Endothelial cell of umbilical vein (primary cell): ENCODE results near the gene LENG9. TPM values are rescaled to one million over a fixed set of nuclear protein-coding genes. Genes with fewer than 3 reads are reported as not detected.

Experiments used
- BruUV-seq: library from RNA; stranded (reverse); fragments of 400-500 nt; replicated peaks from 2 replicates; lab custom pipeline; 2021; lab: Mats Ljungman, UMichigan
- CTCF ChIA-PET: fragments of 300-600, 350-600 bp; sonication (Branson Sonifier 250); formaldehyde crosslinking; loops from one replicate; lab custom pipeline; 2021; ENCODE audit warnings: antibody characterized with exemption, inconsistent platforms; lab: Charles Lee
- POLR2A ChIA-PET: fragments of 300-600, 350-600 bp; sonication (Branson Sonifier 250); formaldehyde crosslinking; loops from one replicate; lab custom pipeline; 2021; ENCODE audit warnings: antibody characterized with exemption, inconsistent platforms; lab: Charles Lee
- DNase-seq: peaks from one replicate; pipeline ENCODE4 v3.0.0-alpha.2; 2011; ENCODE audit warnings: low read depth, low spot score
- FAIRE-seq: peaks from 2 replicates; lab custom pipeline; 2011; peaks lifted over from hg19 to GRCh38; lab: Jason Lieb, UNC
- H2AFZ ChIP-seq: 2 replicates; pipeline ENCODE4 v1.6.0; 2012; ENCODE audit warnings: low read depth, low read length, control low read depth, inconsistent platforms
- H3K27ac ChIP-seq: 2 replicates; pipeline ENCODE4 v1.5.1; 2011; ENCODE audit warnings: low read depth, mild to moderate bottlenecking, control low read depth, low read length, moderate library complexity; ENCODE audit not compliant: insufficient read depth
- H3K27me3 ChIP-seq, 2 experiments: 2 replicates each; pipeline versions ENCODE4 v1.6.0 to v1.6.1; 2011; ENCODE audit warnings: low read length in 2 of 2, mixed read lengths in 1 of 2; ENCODE audit not compliant: control insufficient read depth in 2 of 2, insufficient read depth in 2 of 2
- H3K36me3 ChIP-seq, 2 experiments: 2 replicates in 1 of 2; 3 replicates in 1 of 2; pipeline ENCODE4 v1.5.1; 2011; ENCODE audit warnings: low read length in 2 of 2, mild to moderate bottlenecking in 1 of 2, moderate library complexity in 1 of 2; ENCODE audit not compliant: control insufficient read depth in 2 of 2, insufficient read depth in 2 of 2; ENCODE audit errors: extremely low read depth in 1 of 2
- H3K4me1 ChIP-seq: 3 replicates; pipeline ENCODE4 v1.5.1; 2011; ENCODE audit warnings: mild to moderate bottlenecking, low read length; ENCODE audit not compliant: control insufficient read depth, insufficient read depth; ENCODE audit errors: extremely low read depth
- H3K4me2 ChIP-seq: 2 replicates; pipeline ENCODE4 v1.6.1; 2011; ENCODE audit warnings: low read length, control low read depth, mixed read lengths; ENCODE audit not compliant: insufficient read depth
- H3K4me3 ChIP-seq, 3 experiments: fragments of 200-600 bp in 1 of 3; sonication (generic), shearing (Covaris generic) in 1 of 3; replicated peaks in 1 of 3; 2 replicates each; pipeline ENCODE4 v1.5.1; 2011 to 2016; ENCODE audit warnings: control low read depth in 3 of 3, low read length in 3 of 3, mild to moderate bottlenecking in 2 of 3, inconsistent platforms in 1 of 3, low read depth in 1 of 3, moderate library complexity in 1 of 3; ENCODE audit not compliant: insufficient read depth in 1 of 3
- H3K79me2 ChIP-seq: 2 replicates; pipeline ENCODE4 v1.6.0; 2012; ENCODE audit warnings: low read length, inconsistent platforms; ENCODE audit not compliant: control insufficient read depth, insufficient read depth
- H3K9ac ChIP-seq: replicated peaks from 2 replicates; pipeline ENCODE3; 2011; ENCODE audit warnings: low read length, control low read depth; ENCODE audit not compliant: insufficient read depth; ENCODE audit errors: extremely low read depth
- H3K9me1 ChIP-seq: replicated peaks from 3 replicates; pipeline ENCODE4 v1.6.0; 2011; ENCODE audit warnings: mild to moderate bottlenecking, low read length; ENCODE audit not compliant: control insufficient read depth, insufficient read depth; ENCODE audit errors: extremely low read depth
- H3K9me3 ChIP-seq: replicated peaks from 2 replicates; pipeline ENCODE4 v1.5.1; 2012; ENCODE audit warnings: low read length, inconsistent platforms; ENCODE audit not compliant: control insufficient read depth, insufficient read depth
- H4K20me1 ChIP-seq: replicated peaks from 2 replicates; pipeline ENCODE3; 2011; ENCODE audit warnings: mild to moderate bottlenecking, low read length; ENCODE audit not compliant: control insufficient read depth, insufficient read depth; ENCODE audit errors: extremely low read depth
- EZH2 ChIP-seq: IDR thresholded peaks from 2 replicates; pipeline ENCODE4 v1.6.1; 2012; ENCODE audit warnings: borderline replicate concordance, low read depth, mild to moderate bottlenecking, moderate library complexity, low read length, inconsistent platforms; ENCODE audit not compliant: severe bottlenecking
- FOS ChIP-seq: IDR thresholded peaks from 2 replicates; pipeline ENCODE4 v1.6.1; 2011; ENCODE audit warnings: mild to moderate bottlenecking, low read length, moderate library complexity, borderline replicate concordance; ENCODE audit not compliant: insufficient read depth
- GATA2 ChIP-seq: IDR thresholded peaks from 2 replicates; pipeline ENCODE4 v1.7.0; 2011; ENCODE audit warnings: low read depth, mild to moderate bottlenecking, moderate library complexity, mixed read lengths, low read length; ENCODE audit not compliant: insufficient read length, insufficient read depth
- JUN ChIP-seq: IDR thresholded peaks from 2 replicates; pipeline ENCODE4 v1.6.1; 2011; ENCODE audit warnings: borderline replicate concordance, low read depth; ENCODE audit not compliant: insufficient read length, insufficient read depth
- MYC ChIP-seq: IDR thresholded peaks from one replicate; pipeline ENCODE4 v1.6.1; 2011; ENCODE audit warnings: mild to moderate bottlenecking, low read depth, low read length
- POLR2A ChIP-seq: IDR thresholded peaks from 2 replicates; pipeline ENCODE4 v1.6.1; 2012; ENCODE audit warnings: low read depth, mild to moderate bottlenecking, control low read depth, low read length
- POLR2AphosphoS5 ChIP-seq: IDR thresholded peaks from 2 replicates; pipeline ENCODE4 v1.6.1; 2012; ENCODE audit warnings: low read depth, mild to moderate bottlenecking, control low read depth, low read length, moderate library complexity; ENCODE audit not compliant: insufficient read depth
- dilution Hi-C: fragments of 300-500 bp; cut with MboI; formaldehyde crosslinking; loops from one replicate; pipeline ENCODE4 v1.15.0; 2019; ENCODE audit warnings: low sequenced_read_pairs; ENCODE audit not compliant: extremely low pct_ligation_motif_present
- intact Hi-C: fragments of 100-400 bp; cut with micrococcal nuclease; formaldehyde crosslinking; loops from one replicate; pipeline ENCODE4 v1.10.0; 2022
- polyA plus RNA-seq, 4 experiments: library from polyadenylated mRNA; depleted of rRNA in 3 of 4; stranded (reverse) in 3 of 4; unstranded in 1 of 4; fragments of >200 nt; gene quantifications; 2 replicates each; pipeline versions ENCODE4 v1.2.1 to v1.2.3, GENCODE V29; 2011 to 2012; ENCODE audit warnings: missing spikeins in 1 of 4
- total RNA-seq: library from RNA; stranded (reverse); gene quantifications from 2 replicates; pipeline ENCODE4 v1.2.3, GENCODE V29; 2021
- TF ChIP-seq, protein P1 (sequence below): IDR thresholded peaks from 2 replicates; pipeline ENCODE4 v1.6.1; 2011; ENCODE audit not compliant: insufficient read depth, insufficient read length
- TF ChIP-seq, protein P2 (sequence below), 2 donors: IDR thresholded peaks; 1 replicate in 1 of 2; 2 replicates in 1 of 2; pipeline ENCODE4 v1.5.1; 2011; ENCODE audit warnings: low read length in 2 of 2, mild to moderate bottlenecking in 2 of 2, moderate library complexity in 2 of 2, control low read depth in 1 of 2, inconsistent platforms in 1 of 2, low read depth in 1 of 2; ENCODE audit not compliant: insufficient read depth in 1 of 2; ENCODE audit errors: extremely low read depth in 1 of 2

The LENG9 gene
- total and polyA plus RNA-seq, 2 donors (not counting 3 experiments of a cell fraction or from before 2014, with no cell fraction given) = 0.97 to 2.8 TPM

DNA sequence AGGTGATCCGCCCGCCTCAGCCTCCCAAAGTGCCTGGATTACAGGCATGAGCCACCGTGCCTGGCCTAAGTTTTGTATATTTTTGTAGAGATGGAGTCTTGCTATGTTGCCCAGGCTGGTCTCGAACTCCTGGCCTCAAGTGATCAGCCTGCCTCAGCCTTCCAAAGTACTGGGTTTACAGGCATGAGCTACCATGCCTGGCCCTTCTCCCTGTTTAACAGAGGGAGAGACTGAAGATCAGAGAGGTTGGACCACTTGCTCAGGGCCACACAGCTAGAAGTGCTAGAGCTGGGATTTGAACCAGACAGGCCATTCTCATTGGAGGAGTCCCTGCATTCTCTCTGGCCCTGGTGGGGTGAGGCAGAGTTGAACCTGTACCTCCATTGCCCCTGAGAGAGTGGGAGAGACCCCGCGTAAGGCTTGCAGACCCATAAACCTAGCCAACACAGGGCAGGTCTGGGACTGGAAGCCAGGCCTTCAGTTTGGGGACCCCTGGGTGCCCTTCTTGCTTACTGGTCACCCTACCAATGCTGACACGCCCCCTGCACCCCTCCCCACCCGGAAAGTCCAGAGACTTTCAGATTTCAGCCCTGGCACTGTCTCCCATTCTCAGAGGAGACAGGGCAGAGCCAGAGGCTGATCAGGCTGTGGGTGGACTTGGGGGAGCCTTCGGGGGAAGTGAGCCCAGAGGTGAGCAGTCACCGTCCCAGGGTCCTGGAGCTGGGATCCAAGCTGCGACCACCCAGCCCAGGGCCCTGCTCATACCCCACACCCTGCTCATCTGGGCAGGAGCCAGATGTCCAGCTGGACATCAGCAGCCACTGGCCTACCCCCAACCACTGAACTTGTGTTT lies 35.0 kb downstream of the LENG9 start:
- Histone ChIP-seq H3K4me2 (no peak overlapping the region), H3K27me3 (peaks cover 0 to 2% of the 10 kb centered on the region in 2 experiments), H3K9ac (no peak overlapping the region), H3K36me3 (no peaks in the 10 kb centered on the region), H3K27ac (no peak overlapping the region), H3K79me2 (no peaks in the 10 kb centered on the region), H3K9me3 (no peaks in the 10 kb centered on the region), H4K20me1 (no peaks in the 10 kb centered on the region), H3K4me1 (no peaks in the 10 kb centered on the region), H3K4me3 (no peak overlapping the region), H3K9me1 (no peaks in the 10 kb centered on the region), H2AFZ (no peak overlapping the region)
- no peak for FAIRE-seq
- dilution Hi-C loops (no loop called here), intact Hi-C loops (no loop called here)
- ChIA-PET POLR2A (no interaction called here), CTCF (interaction anchor here (4.1 kb wide), 1 partner anchor 10 kb away, joined by 21 read pairs; no protein-coding TSS in a partner anchor)
- BruUV-seq = no TSS peak
- DNase-seq = no peak
- TF ChIP-seq EZH2 (no peak), POLR2A (no peak)

DNA sequence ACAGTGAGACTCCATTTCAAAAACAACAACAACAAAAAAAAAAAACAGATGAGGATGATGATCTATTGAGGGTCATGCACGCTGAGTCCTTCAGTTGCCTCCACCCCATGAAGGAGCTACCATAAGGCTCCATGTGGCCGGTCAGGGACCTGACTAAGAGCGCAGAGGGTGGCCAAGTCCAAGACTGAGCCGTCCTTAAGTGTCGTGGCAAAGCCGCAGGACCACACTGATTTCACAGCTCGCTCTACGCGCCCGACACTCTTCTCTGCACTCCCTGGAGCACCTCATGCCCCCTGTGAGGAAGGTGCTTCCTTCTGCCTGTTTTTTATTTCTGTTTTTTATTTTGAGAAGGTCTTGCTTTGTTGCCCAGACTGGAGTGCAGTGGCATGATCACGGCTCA lies 36.0 kb downstream of the LENG9 start:
- H3K27ac ChIP-seq = no peak overlapping the region
- FAIRE-seq = no peak
- no peaks in the 10 kb centered on the region for H3K4me1 ChIP-seq
- H2AFZ ChIP-seq = no peak overlapping the region
- ChIA-PET POLR2A (no interaction called here), CTCF (interaction anchor here (4.1 kb wide), 1 partner anchor 11 kb away, joined by 21 read pairs; no protein-coding TSS in a partner anchor)
- H3K9me1 ChIP-seq = no peaks in the 10 kb centered on the region
- H3K4me2 ChIP-seq = no peak overlapping the region
- peaks cover 0 to 2% of the 10 kb centered on the region in 2 experiments for H3K27me3 ChIP-seq
- H3K36me3 ChIP-seq = no peaks in the 10 kb centered on the region
- DNase-seq = no peak
- H3K79me2 ChIP-seq = no peaks in the 10 kb centered on the region
- H3K9ac ChIP-seq = no peak overlapping the region
- intact Hi-C loops = no loop called here
- dilution Hi-C loops = no loop called here
- H3K4me3 ChIP-seq = no peak overlapping the region
- TF ChIP-seq POLR2AphosphoS5 (no peak), GATA2 (no peak), JUN (no peak), FOS (no peak), MYC (no peak), POLR2A (no peak), EZH2 (no peak)
- TF ChIP-seq, protein P1, sequence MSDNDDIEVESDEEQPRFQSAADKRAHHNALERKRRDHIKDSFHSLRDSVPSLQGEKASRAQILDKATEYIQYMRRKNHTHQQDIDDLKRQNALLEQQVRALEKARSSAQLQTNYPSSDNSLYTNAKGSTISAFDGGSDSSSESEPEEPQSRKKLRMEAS = no peak
- TF ChIP-seq, protein P2, sequence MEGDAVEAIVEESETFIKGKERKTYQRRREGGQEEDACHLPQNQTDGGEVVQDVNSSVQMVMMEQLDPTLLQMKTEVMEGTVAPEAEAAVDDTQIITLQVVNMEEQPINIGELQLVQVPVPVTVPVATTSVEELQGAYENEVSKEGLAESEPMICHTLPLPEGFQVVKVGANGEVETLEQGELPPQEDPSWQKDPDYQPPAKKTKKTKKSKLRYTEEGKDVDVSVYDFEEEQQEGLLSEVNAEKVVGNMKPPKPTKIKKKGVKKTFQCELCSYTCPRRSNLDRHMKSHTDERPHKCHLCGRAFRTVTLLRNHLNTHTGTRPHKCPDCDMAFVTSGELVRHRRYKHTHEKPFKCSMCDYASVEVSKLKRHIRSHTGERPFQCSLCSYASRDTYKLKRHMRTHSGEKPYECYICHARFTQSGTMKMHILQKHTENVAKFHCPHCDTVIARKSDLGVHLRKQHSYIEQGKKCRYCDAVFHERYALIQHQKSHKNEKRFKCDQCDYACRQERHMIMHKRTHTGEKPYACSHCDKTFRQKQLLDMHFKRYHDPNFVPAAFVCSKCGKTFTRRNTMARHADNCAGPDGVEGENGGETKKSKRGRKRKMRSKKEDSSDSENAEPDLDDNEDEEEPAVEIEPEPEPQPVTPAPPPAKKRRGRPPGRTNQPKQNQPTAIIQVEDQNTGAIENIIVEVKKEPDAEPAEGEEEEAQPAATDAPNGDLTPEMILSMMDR (IDR thresholded peaks at IDR 0.05; ENCODE audit: extremely low read depth in 1 of 2, insufficient read depth in 1 of 2, low read depth in 1 of 2, low read length in 2 of 2) = no peak
- no TSS peak for BruUV-seq
- H4K20me1 ChIP-seq = no peaks in the 10 kb centered on the region
- H3K9me3 ChIP-seq = no peaks in the 10 kb centered on the region
